Peyer's patch (tissue), 4 donors: ENCODE measurements around the gene PASK.
A peak's percentile ranks its signal among the peaks of the same experiment; 100 is the strongest.

Experiments
- POLR2A ChIP-seq, 2 donors: fragments of 450-650 bp; IDR thresholded peaks; one replicate each; pipeline ENCODE4 v1.5.1; 2017; ENCODE audit warnings: antibody characterized with exemption in 2 of 2, mild to moderate bottlenecking in 2 of 2, moderate library complexity in 2 of 2
- TF ChIP-seq, protein P1 (sequence below), 6 experiments: fragments of 450-650 bp in 4 of 6; fragments of 200-600 bp in 2 of 6; sonication (generic) in 1 of 6; IDR thresholded peaks; one replicate each; pipeline ENCODE4 v1.5.1; 2017 to 2019; ENCODE audit warnings: antibody characterized with exemption in 6 of 6, mild to moderate bottlenecking in 3 of 6, moderate library complexity in 1 of 6

DNA sequence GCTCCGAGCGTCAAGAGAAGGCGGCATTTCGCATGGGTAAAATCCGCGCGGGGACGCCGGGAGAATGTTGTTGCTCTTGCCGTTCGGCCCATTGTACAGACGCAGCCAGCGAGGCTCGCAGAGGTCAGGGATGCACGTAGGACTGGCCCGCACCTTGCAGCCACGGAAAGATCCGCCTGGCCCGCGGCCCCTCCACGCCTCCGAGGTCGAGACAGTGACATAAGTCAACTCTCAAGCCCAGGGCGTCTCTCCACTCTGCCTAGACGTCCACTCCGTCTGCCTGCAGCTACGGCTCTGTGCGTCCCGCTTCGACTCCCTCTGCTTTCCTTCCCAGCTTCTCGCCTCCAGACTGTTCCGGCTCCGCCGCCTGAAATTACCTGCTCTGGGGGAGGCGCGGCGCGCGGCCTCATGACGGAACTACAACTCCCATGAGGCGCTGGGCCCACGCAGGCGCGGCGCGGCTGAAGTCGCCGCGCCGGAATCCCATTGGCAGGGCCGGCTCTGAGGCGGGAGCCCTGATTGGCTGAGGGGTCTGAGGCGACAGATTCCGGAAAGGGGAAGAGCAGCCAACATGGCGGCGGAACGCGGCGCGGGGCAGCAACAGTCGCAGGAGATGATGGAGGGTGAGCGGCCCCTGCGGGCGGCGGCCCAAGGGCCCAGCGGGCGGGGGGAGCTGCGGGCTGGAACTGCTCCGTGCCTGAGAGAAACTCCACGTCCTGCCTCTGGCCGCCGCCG, 820 bp upstream of the PASK start, which contains the start of gene PPP1R7:
- TF ChIP-seq, protein P1, sequence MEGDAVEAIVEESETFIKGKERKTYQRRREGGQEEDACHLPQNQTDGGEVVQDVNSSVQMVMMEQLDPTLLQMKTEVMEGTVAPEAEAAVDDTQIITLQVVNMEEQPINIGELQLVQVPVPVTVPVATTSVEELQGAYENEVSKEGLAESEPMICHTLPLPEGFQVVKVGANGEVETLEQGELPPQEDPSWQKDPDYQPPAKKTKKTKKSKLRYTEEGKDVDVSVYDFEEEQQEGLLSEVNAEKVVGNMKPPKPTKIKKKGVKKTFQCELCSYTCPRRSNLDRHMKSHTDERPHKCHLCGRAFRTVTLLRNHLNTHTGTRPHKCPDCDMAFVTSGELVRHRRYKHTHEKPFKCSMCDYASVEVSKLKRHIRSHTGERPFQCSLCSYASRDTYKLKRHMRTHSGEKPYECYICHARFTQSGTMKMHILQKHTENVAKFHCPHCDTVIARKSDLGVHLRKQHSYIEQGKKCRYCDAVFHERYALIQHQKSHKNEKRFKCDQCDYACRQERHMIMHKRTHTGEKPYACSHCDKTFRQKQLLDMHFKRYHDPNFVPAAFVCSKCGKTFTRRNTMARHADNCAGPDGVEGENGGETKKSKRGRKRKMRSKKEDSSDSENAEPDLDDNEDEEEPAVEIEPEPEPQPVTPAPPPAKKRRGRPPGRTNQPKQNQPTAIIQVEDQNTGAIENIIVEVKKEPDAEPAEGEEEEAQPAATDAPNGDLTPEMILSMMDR (IDR thresholded peaks at IDR 0.05): peak; percentile 13 to 43 (median 26)
- TF ChIP-seq POLR2A (IDR thresholded peaks at IDR 0.05): peak; percentile 46 to 55
